Suprapubic skin (tissue), 4 donors: Measurements from ENCODE around the gene P2RY2. TPM values are rescaled to one million over a fixed set of nuclear protein-coding genes. Genes with fewer than 3 reads are reported as not detected.

Source experiments
- DNase-seq, 2 donors: peaks; one replicate each; pipeline ENCODE4 v3.0.0-alpha.2; 2019; ENCODE audit warnings: low spot score in 2 of 2
- H3K27ac ChIP-seq: fragments of 200-600 bp; sonication (generic); one replicate; pipeline ENCODE4 v1.5.1; 2019
- H3K27me3 ChIP-seq: fragments of 200-600 bp; sonication (generic); one replicate; pipeline ENCODE4 v1.5.1; 2019
- H3K36me3 ChIP-seq: fragments of 200-600 bp; sonication (generic); one replicate; pipeline ENCODE4 v1.5.1; 2019
- H3K4me1 ChIP-seq: fragments of 200-600 bp; sonication (generic); one replicate; pipeline ENCODE4 v1.5.1; 2019
- H3K4me3 ChIP-seq: fragments of 200-600 bp; sonication (generic); one replicate; pipeline ENCODE4 v1.5.1; 2019; ENCODE audit warnings: mild to moderate bottlenecking
- H3K9me3 ChIP-seq: fragments of 200-600 bp; sonication (generic); one replicate; pipeline ENCODE4 v1.5.1; 2019
- EP300 ChIP-seq: sonication (generic); formaldehyde crosslinking; IDR thresholded peaks from one replicate; pipeline ENCODE4 v1.6.1; 2017; ENCODE audit warnings: antibody characterized with exemption
- POLR2A ChIP-seq, 2 donors: fragments of 450-650 bp; IDR thresholded peaks; one replicate each; pipeline ENCODE4 v1.6.1; 2017; ENCODE audit warnings: antibody characterized with exemption in 2 of 2, mild to moderate bottlenecking in 2 of 2, moderate library complexity in 2 of 2
- POLR2AphosphoS5 ChIP-seq, 3 donors: sonication (generic); formaldehyde crosslinking; IDR thresholded peaks; one replicate each; pipeline ENCODE4 v1.6.1; 2017; ENCODE audit warnings: antibody characterized with exemption in 3 of 3
- WGBS: methylation state at CpG from one replicate; pipeline ENCODE4 v1.1.5; 2018; 5-methylcytosine and 5-hydroxymethylcytosine counted together
- total RNA-seq, 4 donors: library from RNA; depleted of rRNA; stranded (reverse); fragments of >200 nt; gene quantifications; one replicate each; pipeline ENCODE4 v1.1.0, GENCODE V29; 2016
- TF ChIP-seq, protein P1 (sequence below), 2 donors: fragments of 200-600 bp in 1 of 2; fragments of 450-650 bp in 1 of 2; sonication (generic) in 1 of 2; IDR thresholded peaks; one replicate each; pipeline ENCODE4 v1.5.1; 2016 to 2019; ENCODE audit warnings: antibody characterized with exemption in 2 of 2, mild to moderate bottlenecking in 1 of 2, moderate library complexity in 1 of 2

Gene P2RY2
- total RNA-seq, 4 donors from 2014 or later = 5.5 to 15.9 (median 12.8) TPM

DNA sequence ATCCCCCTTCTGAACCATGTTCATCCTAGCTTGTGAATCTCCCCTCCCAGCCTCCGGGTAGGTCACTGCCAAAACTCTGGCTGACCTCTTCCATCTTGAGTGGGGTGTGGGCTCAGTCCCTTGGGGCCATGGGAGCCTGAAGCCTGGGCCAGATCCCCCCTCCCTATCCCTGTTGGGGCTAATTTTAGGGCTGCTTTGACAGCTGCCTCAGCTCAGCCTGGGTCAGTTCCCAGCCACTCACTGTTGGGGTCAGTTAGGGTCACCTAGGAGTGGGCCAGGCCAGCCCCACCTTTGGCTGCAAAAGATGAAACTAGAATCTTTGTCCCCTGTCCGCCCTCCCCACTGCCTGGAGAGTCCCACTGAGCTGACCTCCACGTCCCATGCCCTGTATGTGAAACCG is 29.8 kb upstream of the P2RY2 start:
- Histone ChIP-seq H3K4me1 (peaks cover 62% of the 10 kb centered on the region), H3K36me3 (no peaks in the 10 kb centered on the region), H3K9me3 (no peaks in the 10 kb centered on the region), H3K27ac (no peak overlapping the region), H3K4me3 (no peak overlapping the region), H3K27me3 (no peaks in the 10 kb centered on the region)
- WGBS = 53% methylated on average over 2 of the region's 4 CpGs
- TF ChIP-seq, protein P1, sequence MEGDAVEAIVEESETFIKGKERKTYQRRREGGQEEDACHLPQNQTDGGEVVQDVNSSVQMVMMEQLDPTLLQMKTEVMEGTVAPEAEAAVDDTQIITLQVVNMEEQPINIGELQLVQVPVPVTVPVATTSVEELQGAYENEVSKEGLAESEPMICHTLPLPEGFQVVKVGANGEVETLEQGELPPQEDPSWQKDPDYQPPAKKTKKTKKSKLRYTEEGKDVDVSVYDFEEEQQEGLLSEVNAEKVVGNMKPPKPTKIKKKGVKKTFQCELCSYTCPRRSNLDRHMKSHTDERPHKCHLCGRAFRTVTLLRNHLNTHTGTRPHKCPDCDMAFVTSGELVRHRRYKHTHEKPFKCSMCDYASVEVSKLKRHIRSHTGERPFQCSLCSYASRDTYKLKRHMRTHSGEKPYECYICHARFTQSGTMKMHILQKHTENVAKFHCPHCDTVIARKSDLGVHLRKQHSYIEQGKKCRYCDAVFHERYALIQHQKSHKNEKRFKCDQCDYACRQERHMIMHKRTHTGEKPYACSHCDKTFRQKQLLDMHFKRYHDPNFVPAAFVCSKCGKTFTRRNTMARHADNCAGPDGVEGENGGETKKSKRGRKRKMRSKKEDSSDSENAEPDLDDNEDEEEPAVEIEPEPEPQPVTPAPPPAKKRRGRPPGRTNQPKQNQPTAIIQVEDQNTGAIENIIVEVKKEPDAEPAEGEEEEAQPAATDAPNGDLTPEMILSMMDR (IDR thresholded peaks at IDR 0.05) = no peak
- TF ChIP-seq POLR2A (IDR thresholded peaks at IDR 0.05) (no peak), EP300 (no peak), POLR2AphosphoS5 (IDR thresholded peaks at IDR 0.05) (no peak)
- no peak for DNase-seq

DNA sequence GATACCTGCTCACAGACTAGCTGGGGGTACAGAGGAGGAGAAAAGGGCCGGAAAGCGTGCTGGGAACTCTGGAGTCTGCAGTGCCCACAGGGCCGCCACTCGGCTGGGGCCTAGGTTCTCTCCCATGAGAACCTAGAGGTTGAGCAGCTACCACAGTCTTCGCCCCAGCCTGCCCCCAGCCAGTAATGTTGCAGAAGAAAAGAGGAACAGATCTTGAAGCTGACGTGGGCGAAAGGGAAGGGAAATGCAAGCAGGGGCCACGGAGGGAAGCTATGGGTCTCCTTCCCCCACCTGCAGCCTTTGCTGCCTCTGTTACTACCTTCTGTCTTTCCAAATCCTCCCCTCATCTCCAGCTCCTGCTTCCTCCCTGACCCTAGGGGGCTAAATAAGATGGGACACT is 28.8 kb upstream of the P2RY2 start:
- Histone ChIP-seq H3K4me1 (peaks cover 69% of the 10 kb centered on the region), H3K9me3 (no peaks in the 10 kb centered on the region), H3K27ac (no peak overlapping the region), H3K4me3 (no peak overlapping the region), H3K36me3 (no peaks in the 10 kb centered on the region), H3K27me3 (no peaks in the 10 kb centered on the region)
- TF ChIP-seq, protein P1 (IDR thresholded peaks at IDR 0.05) = no peak
- TF ChIP-seq EP300 = no peak
- TF ChIP-seq POLR2AphosphoS5 (IDR thresholded peaks at IDR 0.05) = no peak
- TF ChIP-seq POLR2A (IDR thresholded peaks at IDR 0.05) = no peak
- 71% methylated on average over 8 of the region's 8 CpGs for WGBS
- DNase-seq = peak in 1 of 2 donors; percentile 67

DNA sequence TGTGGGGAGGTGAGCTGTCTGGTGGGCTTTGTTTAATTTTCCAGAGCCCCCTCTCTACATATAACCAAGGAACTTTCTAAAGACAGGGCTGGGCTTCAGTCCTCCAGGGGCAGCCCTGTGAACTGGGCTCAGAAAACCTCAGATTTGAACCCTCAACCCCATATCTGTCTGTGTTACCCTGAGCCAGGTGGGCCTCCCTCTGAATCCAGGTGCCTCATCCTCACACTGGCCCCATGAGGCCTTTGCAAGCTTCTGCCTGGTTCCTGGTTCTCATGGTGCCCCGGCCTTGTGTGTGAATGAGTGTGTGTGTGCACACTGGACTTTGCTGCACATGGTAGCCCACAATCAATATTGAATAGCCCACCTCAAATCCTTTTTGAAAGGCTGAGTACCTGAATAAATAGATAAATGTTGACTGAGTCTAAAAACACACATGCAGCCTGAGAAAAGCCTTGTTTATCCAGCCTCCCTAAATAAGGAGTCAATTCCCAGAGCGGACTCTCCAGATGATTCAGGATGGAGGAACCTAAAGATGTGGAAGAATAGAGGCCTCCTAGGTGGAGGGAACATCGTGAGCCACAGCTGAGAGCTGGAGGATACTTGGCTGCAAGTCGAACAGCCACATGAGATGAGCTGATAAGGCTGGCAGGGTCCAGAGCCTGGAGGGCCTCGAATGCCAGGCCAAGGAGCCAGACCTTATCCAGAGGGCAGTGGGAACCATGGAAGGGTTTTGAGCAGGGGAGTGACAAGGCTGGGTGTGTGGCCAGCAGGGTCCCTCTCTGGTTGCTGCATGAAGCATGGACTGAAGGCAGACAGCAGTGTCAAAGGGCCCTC is 28.1 kb upstream of the P2RY2 start:
- TF ChIP-seq EP300 (no peak), POLR2A (IDR thresholded peaks at IDR 0.05) (no peak), POLR2AphosphoS5 (IDR thresholded peaks at IDR 0.05) (no peak)
- TF ChIP-seq, protein P1 (IDR thresholded peaks at IDR 0.05) = no peak
- H3K9me3 ChIP-seq = no peaks in the 10 kb centered on the region
- peak in 1 of 2 donors; percentile 72 for DNase-seq
- no peak overlapping the region for H3K27ac ChIP-seq
- H3K4me3 ChIP-seq = no peak overlapping the region
- no peaks in the 10 kb centered on the region for H3K27me3 ChIP-seq
- peaks cover 74% of the 10 kb centered on the region for H3K4me1 ChIP-seq
- no peaks in the 10 kb centered on the region for H3K36me3 ChIP-seq
- 63% methylated on average over 5 of the region's 5 CpGs for WGBS

DNA sequence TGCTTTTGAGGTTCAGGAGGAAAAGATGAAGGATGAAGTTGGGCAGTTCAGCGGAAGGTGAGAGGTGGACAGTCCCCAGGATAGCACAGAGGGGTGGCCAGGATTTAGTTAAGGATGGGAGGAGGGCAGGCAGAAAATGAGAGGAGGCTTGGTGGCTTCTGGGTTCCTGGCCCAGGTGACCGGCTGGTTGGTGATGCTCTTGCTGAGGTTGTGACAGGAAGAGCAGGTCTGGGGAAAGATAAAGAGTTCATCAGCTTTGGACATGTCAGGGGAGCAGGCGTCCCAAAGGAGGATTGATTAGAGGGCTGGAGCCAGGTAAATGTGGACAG is 27.6 kb upstream of the P2RY2 start:
- Histone ChIP-seq H3K4me3 (no peak overlapping the region), H3K4me1 (peaks cover 73% of the 10 kb centered on the region), H3K27ac (no peak overlapping the region), H3K36me3 (no peaks in the 10 kb centered on the region), H3K9me3 (no peaks in the 10 kb centered on the region), H3K27me3 (no peaks in the 10 kb centered on the region)
- peak in 1 of 2 donors; percentile 58 for DNase-seq
- no peak for TF ChIP-seq POLR2AphosphoS5 (IDR thresholded peaks at IDR 0.05)
- WGBS = 95% methylated on average over 3 of the region's 3 CpGs

DNA sequence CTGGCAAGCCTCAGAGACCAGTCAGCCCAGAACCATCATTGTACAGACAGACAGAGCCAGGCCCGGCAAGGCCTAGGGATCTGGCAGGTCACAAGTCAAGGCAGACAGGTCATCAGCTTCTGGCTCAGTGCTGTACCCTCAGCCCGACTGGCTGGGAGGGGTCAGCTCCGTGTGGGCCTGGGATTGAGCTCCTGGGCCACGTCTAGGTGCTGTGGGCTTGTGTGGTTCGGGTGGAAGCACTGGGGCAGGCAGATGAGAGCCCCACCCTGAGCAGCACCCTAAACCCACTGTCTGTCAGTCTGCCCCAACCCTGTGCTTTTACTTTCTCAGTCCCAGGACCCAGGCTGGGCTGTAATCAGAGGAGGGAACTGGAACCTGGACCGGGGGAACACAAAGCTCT is 26.9 kb upstream of the P2RY2 start:
- DNase-seq = peak; percentile 40 to 67
- WGBS = 46% methylated on average over 6 of the region's 6 CpGs
- Histone ChIP-seq H3K9me3 (no peaks in the 10 kb centered on the region), H3K4me3 (no peak overlapping the region), H3K36me3 (no peaks in the 10 kb centered on the region), H3K4me1 (peaks cover 73% of the 10 kb centered on the region), H3K27me3 (no peaks in the 10 kb centered on the region), H3K27ac (no peak overlapping the region)
- TF ChIP-seq, protein P1 (IDR thresholded peaks at IDR 0.05) = no peak
- no peak for TF ChIP-seq EP300
- TF ChIP-seq POLR2AphosphoS5 (IDR thresholded peaks at IDR 0.05) = no peak
- no peak for TF ChIP-seq POLR2A (IDR thresholded peaks at IDR 0.05)
